ENCODE results near the gene KLC3.

The KLC3 gene

GRCh38 chr19:45382426-45382825 is 41.9 kb downstream of the KLC3 start:
- no peak for TF ChIP-seq CTCF (conservative IDR thresholded peaks at IDR 0.05; ENCODE audit: control insufficient read depth, insufficient read depth, low read depth, low read length)
- H3K4me3 ChIP-seq (ENCODE audit: control insufficient read depth, low read depth, low read length): no peak overlapping the region
- no peak for DNase-seq (ENCODE audit: low read depth)

- DNase-seq (ENCODE audit: low read depth): no peak
- H3K4me3 ChIP-seq (ENCODE audit: control insufficient read depth, low read depth, low read length): no peak overlapping the region
- no peak for TF ChIP-seq CTCF (conservative IDR thresholded peaks at IDR 0.05; ENCODE audit: control insufficient read depth, insufficient read depth, low read depth, low read length)
Measured at GRCh38 chr19:45385392-45386221, 45.1 kb downstream of the KLC3 start.

- H3K4me3 ChIP-seq (ENCODE audit: control insufficient read depth, low read depth, low read length): no peak overlapping the region
- TF ChIP-seq CTCF (conservative IDR thresholded peaks at IDR 0.05; ENCODE audit: control insufficient read depth, insufficient read depth, low read depth, low read length): no peak
- DNase-seq (ENCODE audit: low read depth): peak; percentile 29
Measured at GRCh38 chr19:45391346-45391745, 50.8 kb downstream of the KLC3 start.

- H3K4me3 ChIP-seq (ENCODE audit: control insufficient read depth, low read depth, low read length): no peak overlapping the region
- DNase-seq (ENCODE audit: low read depth): no peak
- TF ChIP-seq CTCF (conservative IDR thresholded peaks at IDR 0.05; ENCODE audit: control insufficient read depth, insufficient read depth, low read depth, low read length): no peak
Measured at GRCh38 chr19:45391871-45392665, 51.5 kb downstream of the KLC3 start.

GRCh38 chr19:45395821-45396617 is 55.5 kb downstream of the KLC3 start:
- DNase-seq (ENCODE audit: low read depth): no peak
- no peak overlapping the region for H3K4me3 ChIP-seq (ENCODE audit: control insufficient read depth, low read depth, low read length)

More at GRCh38 chr19:45395821-45396617, 55.5 kb downstream of the KLC3 start:
- TF ChIP-seq CTCF (conservative IDR thresholded peaks at IDR 0.05; ENCODE audit: control insufficient read depth, insufficient read depth, low read depth, low read length): no peak
